Measurements from ENCODE around the gene SALL4.

- TF ChIP-seq, protein P1, sequence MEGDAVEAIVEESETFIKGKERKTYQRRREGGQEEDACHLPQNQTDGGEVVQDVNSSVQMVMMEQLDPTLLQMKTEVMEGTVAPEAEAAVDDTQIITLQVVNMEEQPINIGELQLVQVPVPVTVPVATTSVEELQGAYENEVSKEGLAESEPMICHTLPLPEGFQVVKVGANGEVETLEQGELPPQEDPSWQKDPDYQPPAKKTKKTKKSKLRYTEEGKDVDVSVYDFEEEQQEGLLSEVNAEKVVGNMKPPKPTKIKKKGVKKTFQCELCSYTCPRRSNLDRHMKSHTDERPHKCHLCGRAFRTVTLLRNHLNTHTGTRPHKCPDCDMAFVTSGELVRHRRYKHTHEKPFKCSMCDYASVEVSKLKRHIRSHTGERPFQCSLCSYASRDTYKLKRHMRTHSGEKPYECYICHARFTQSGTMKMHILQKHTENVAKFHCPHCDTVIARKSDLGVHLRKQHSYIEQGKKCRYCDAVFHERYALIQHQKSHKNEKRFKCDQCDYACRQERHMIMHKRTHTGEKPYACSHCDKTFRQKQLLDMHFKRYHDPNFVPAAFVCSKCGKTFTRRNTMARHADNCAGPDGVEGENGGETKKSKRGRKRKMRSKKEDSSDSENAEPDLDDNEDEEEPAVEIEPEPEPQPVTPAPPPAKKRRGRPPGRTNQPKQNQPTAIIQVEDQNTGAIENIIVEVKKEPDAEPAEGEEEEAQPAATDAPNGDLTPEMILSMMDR (IDR thresholded peaks at IDR 0.05): no peak
- TF ChIP-seq POLR2A (IDR thresholded peaks at IDR 0.05) (no peak), POLR2AphosphoS5 (IDR thresholded peaks at IDR 0.05; ENCODE audit: insufficient read depth in 1 of 2, low read depth in 1 of 2) (no peak)
Observed at GRCh38 chr20:51810155-51811041, 8.1 kb upstream of the SALL4 start.

Measured in vagina (tissue), 2 donors.